CD4-positive, alpha-beta T cell (primary cell): ENCODE measurements around the gene FRY. TPM values are rescaled to one million over a fixed set of nuclear protein-coding genes. Genes with fewer than 3 reads are reported as not detected.

ENCODE experiments used
- ATAC-seq: fragments of 200-7000 bp; cut with Tn5 transposase; one replicate; pipeline ENCODE4 v1.10.0; 2022; ENCODE audit warnings: mild to moderate bottlenecking; ENCODE audit not compliant: poor library complexity
- CTCF ChIA-PET: fragments of 350-600 bp; sonication (Branson Sonifier 250); formaldehyde crosslinking; loops from one replicate; lab custom pipeline; 2021; ENCODE audit warnings: antibody characterized with exemption, inconsistent platforms; lab: Charles Lee
- POLR2A ChIA-PET: fragments of 350-600 bp; sonication (Branson Sonifier 250); formaldehyde crosslinking; loops from one replicate; lab custom pipeline; 2021; ENCODE audit warnings: antibody characterized with exemption, inconsistent platforms; lab: Charles Lee
- DNase-seq, 14 experiments: peaks; one replicate each; pipeline ENCODE4 v3.0.0-alpha.2; 2013 to 2020; ENCODE audit warnings: mixed read lengths in 2 of 14
- H3K27ac ChIP-seq, 2 donors: one replicate each; pipeline versions ENCODE4 v1.5.1 to v1.7.0; 2013; ENCODE audit warnings: low read length in 2 of 2, low read depth in 1 of 2, mild to moderate bottlenecking in 1 of 2
- H3K27me3 ChIP-seq, 2 experiments: 1 replicate in 1 of 2; 2 replicates in 1 of 2; pipeline versions ENCODE4 v1.6.1 to v1.7.0; 2013; ENCODE audit warnings: low read length in 2 of 2, control low read depth in 1 of 2, mild to moderate bottlenecking in 1 of 2, moderate library complexity in 1 of 2; ENCODE audit not compliant: insufficient read depth in 2 of 2, control insufficient read depth in 1 of 2
- H3K36me3 ChIP-seq: one replicate; pipeline ENCODE4 v1.6.1; 2013; ENCODE audit warnings: low read length, control low read depth; ENCODE audit not compliant: insufficient read depth
- H3K4me1 ChIP-seq: one replicate; pipeline ENCODE4 v1.6.1; 2013; ENCODE audit warnings: low read length, control low read depth; ENCODE audit not compliant: insufficient read depth
- H3K4me3 ChIP-seq: one replicate; pipeline ENCODE4 v1.5.1; 2013; ENCODE audit warnings: mild to moderate bottlenecking, low read length, moderate library complexity
- H3K9me3 ChIP-seq, 2 experiments: 1 replicate in 1 of 2; 2 replicates in 1 of 2; pipeline versions ENCODE4 v1.6.1 to v1.7.0; 2013; ENCODE audit warnings: low read length in 2 of 2, mild to moderate bottlenecking in 2 of 2, control low read depth in 1 of 2, moderate library complexity in 1 of 2; ENCODE audit not compliant: control insufficient read depth in 1 of 2, insufficient read depth in 1 of 2
- H3K27ac Mint-ChIP-seq: one replicate; pipeline ENCODE4 v1.8.0; 2020; ENCODE audit warnings: mixed read lengths
- H3K27me3 Mint-ChIP-seq: one replicate; pipeline ENCODE4 v1.8.0; 2021; ENCODE audit warnings: mixed read lengths
- H3K36me3 Mint-ChIP-seq: one replicate; pipeline ENCODE4 v1.8.0; 2021; ENCODE audit warnings: low read depth, mixed read lengths
- H3K4me1 Mint-ChIP-seq: one replicate; pipeline ENCODE4 v1.8.0; 2021; ENCODE audit warnings: low read depth, mixed read lengths
- H3K4me3 Mint-ChIP-seq: one replicate; pipeline ENCODE4 v1.8.0; 2020; ENCODE audit warnings: mild to moderate bottlenecking, mixed read lengths
- H3K9me3 Mint-ChIP-seq: one replicate; pipeline ENCODE4 v1.8.0; 2020; ENCODE audit warnings: mixed read lengths
- CTCF ChIP-seq: fragments of 200-600 bp; IDR thresholded peaks from one replicate; pipeline ENCODE4 v1.8.0; 2022; ENCODE audit warnings: antibody characterized with exemption, mild to moderate bottlenecking
- intact Hi-C, 2 experiments: fragments of 100-400 bp; cut with DNase I in 1 of 2; cut with micrococcal nuclease in 1 of 2; formaldehyde crosslinking; loops; one replicate each; pipeline versions ENCODE4 v1.15.1 to v1.9.0; 2023 to 2025; cut with DNase I, micrococcal nuclease
- total RNA-seq, 174 experiments: library from RNA in 2 of 174; stranded (reverse) in 2 of 174; gene quantifications; one replicate each; pipeline ENCODE4 v1.2.3 and lab custom pipeline; 2021 to 2026

The FRY gene
- total RNA-seq, 2 experiments from 2014 or later = 13.7 to 18.4 TPM

GRCh38 chr13:32086366-32086765, 54.8 kb downstream of the FRY start:
- peaks cover 19% of the 10 kb centered on the region for H3K36me3 Mint-ChIP-seq
- Histone ChIP-seq H3K27me3 (no peaks in the 10 kb centered on the region), H3K9me3 (no peaks in the 10 kb centered on the region), H3K4me3 (no peak overlapping the region), H3K27ac (no peak overlapping the region), H3K4me1 (no peaks in the 10 kb centered on the region), H3K36me3 (no peaks in the 10 kb centered on the region)
- TF ChIP-seq CTCF = no peak
- H3K4me1 Mint-ChIP-seq = no peaks in the 10 kb centered on the region
- H3K4me3 Mint-ChIP-seq = no peak overlapping the region
- no peaks in the 10 kb centered on the region for H3K9me3 Mint-ChIP-seq
- CTCF ChIA-PET = no interaction called here
- POLR2A ChIA-PET = interaction anchor here (0.7 kb wide), 1 partner anchor 64 kb away, joined by 3 read pairs; no protein-coding TSS in a partner anchor
- no peaks in the 10 kb centered on the region for H3K27me3 Mint-ChIP-seq
- intact Hi-C loops = no loop called here
- H3K27ac Mint-ChIP-seq = no peak overlapping the region
- DNase-seq = no peak
- no peak for ATAC-seq

GRCh38 chr13:32086791-32087441, 55.3 kb downstream of the FRY start:
- Histone ChIP-seq H3K27ac (no peak overlapping the region), H3K4me3 (no peak overlapping the region), H3K27me3 (no peaks in the 10 kb centered on the region), H3K36me3 (no peaks in the 10 kb centered on the region), H3K4me1 (no peaks in the 10 kb centered on the region), H3K9me3 (no peaks in the 10 kb centered on the region)
- Mint-ChIP-seq H3K9me3 (no peaks in the 10 kb centered on the region), H3K4me1 (no peaks in the 10 kb centered on the region), H3K27ac (no peak overlapping the region), H3K27me3 (no peaks in the 10 kb centered on the region), H3K4me3 (no peak overlapping the region), H3K36me3 (peaks cover 19% of the 10 kb centered on the region)
- intact Hi-C loops = no loop called here
- DNase-seq (no peak), ATAC-seq (no peak)
- ChIA-PET POLR2A (interaction anchor here (0.7 kb wide), 1 partner anchor 65 kb away, joined by 3 read pairs; no protein-coding TSS in a partner anchor), CTCF (no interaction called here)
- no peak for TF ChIP-seq CTCF

GRCh38 chr13:32087955-32088747, 56.6 kb downstream of the FRY start:
- Mint-ChIP-seq H3K9me3 (no peaks in the 10 kb centered on the region), H3K4me3 (no peak overlapping the region), H3K27me3 (no peaks in the 10 kb centered on the region), H3K36me3 (peaks cover 19% of the 10 kb centered on the region), H3K4me1 (no peaks in the 10 kb centered on the region), H3K27ac (no peak overlapping the region)
- intact Hi-C loops = no loop called here
- H3K27me3 ChIP-seq = no peaks in the 10 kb centered on the region
- CTCF ChIA-PET = no interaction called here
- H3K9me3 ChIP-seq = no peaks in the 10 kb centered on the region
- no peak for TF ChIP-seq CTCF
- ATAC-seq (no peak), DNase-seq (no peak)
- no peak overlapping the region for H3K27ac ChIP-seq
- H3K4me3 ChIP-seq = no peak overlapping the region
- H3K36me3 ChIP-seq = no peaks in the 10 kb centered on the region
- H3K4me1 ChIP-seq = no peaks in the 10 kb centered on the region
- POLR2A ChIA-PET = no interaction called here
